Sigmoid colon (tissue), 4 donors: ENCODE measurements around the gene ANO1.

Source experiments
- POLR2AphosphoS5 ChIP-seq, 4 donors: sonication (generic); formaldehyde crosslinking; IDR thresholded peaks; one replicate each; pipeline ENCODE4 v1.6.1; 2017; ENCODE audit warnings: antibody characterized with exemption in 4 of 4
- TF ChIP-seq, protein P1 (sequence below), 4 experiments: fragments of 450-650 bp in 3 of 4; fragments of 200-600 bp in 1 of 4; IDR thresholded peaks; one replicate each; pipeline ENCODE4 v1.5.1; 2016 to 2019; ENCODE audit warnings: antibody characterized with exemption in 4 of 4, mild to moderate bottlenecking in 3 of 4, moderate library complexity in 2 of 4

DNA sequence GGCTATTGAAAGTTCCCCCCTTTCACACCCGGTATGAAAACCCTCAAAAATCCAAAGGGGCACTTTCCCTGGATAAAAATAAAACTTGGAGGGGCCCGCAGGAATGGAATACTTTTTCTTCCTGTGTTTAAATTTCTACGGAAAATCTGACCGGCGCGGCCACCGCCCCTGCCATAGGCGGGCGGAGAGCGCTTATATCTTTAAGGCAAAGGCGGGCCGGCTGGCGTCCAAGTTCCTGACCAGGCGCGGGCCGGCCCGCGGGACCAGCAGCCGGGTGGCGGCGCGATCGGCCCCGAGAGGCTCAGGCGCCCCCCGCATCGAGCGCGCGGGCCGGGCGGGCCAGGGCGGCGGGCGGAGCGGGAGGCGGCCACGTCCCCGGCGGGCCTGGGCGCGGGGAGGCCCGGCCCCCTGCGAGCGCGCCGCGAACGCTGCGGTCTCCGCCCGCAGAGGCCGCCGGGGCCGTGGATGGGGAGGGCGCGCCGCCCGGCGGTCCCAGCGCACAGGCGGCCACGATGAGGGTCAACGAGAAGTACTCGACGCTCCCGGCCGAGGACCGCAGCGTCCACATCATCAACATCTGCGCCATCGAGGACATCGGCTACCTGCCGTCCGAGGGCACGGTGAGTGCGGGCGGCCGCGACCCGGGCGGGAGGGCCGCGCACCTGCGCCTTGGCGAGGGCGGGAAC, at the start of gene ANO1:
- TF ChIP-seq, protein P1, sequence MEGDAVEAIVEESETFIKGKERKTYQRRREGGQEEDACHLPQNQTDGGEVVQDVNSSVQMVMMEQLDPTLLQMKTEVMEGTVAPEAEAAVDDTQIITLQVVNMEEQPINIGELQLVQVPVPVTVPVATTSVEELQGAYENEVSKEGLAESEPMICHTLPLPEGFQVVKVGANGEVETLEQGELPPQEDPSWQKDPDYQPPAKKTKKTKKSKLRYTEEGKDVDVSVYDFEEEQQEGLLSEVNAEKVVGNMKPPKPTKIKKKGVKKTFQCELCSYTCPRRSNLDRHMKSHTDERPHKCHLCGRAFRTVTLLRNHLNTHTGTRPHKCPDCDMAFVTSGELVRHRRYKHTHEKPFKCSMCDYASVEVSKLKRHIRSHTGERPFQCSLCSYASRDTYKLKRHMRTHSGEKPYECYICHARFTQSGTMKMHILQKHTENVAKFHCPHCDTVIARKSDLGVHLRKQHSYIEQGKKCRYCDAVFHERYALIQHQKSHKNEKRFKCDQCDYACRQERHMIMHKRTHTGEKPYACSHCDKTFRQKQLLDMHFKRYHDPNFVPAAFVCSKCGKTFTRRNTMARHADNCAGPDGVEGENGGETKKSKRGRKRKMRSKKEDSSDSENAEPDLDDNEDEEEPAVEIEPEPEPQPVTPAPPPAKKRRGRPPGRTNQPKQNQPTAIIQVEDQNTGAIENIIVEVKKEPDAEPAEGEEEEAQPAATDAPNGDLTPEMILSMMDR (IDR thresholded peaks at IDR 0.05) = no peak
- no peak for TF ChIP-seq POLR2AphosphoS5 (IDR thresholded peaks at IDR 0.05)
